HG03025 (cell line): ENCODE measurements around the gene ZSCAN30.

ENCODE experiments used
- ATAC-seq: cut with Tn5 transposase; IDR thresholded peaks from one replicate; pipeline ENCODE4 v1.9.1; 2021; ENCODE audit warnings: mild to moderate bottlenecking, moderate library complexity; ENCODE audit not compliant: unreplicated experiment, low FRiP score

Gene ZSCAN30

GRCh38 chr18:35283923-35284794, 5.9 kb downstream of the ZSCAN30 start:
- no peak for ATAC-seq

- ATAC-seq, result no peak
Observed at GRCh38 chr18:35282353-35282752, 7.7 kb downstream of the ZSCAN30 start.

- ATAC-seq, result no peak
Observed at GRCh38 chr18:35278969-35279368, 11.1 kb downstream of the ZSCAN30 start.

- ATAC-seq, result no peak
Observed at GRCh38 chr18:35278085-35278484, 11.9 kb downstream of the ZSCAN30 start.

GRCh38 chr18:35277633-35278032, 12.4 kb downstream of the ZSCAN30 start:
- ATAC-seq, result no peak

- no peak for ATAC-seq
Observed at GRCh38 chr18:35276267-35276666, 13.8 kb downstream of the ZSCAN30 start.

GRCh38 chr18:35271656-35272055, 18.4 kb downstream of the ZSCAN30 start:
- no peak for ATAC-seq

GRCh38 chr18:35268821-35269220, 21.2 kb downstream of the ZSCAN30 start:
- ATAC-seq, result no peak

GRCh38 chr18:35267809-35268208, 22.2 kb downstream of the ZSCAN30 start:
- no peak for ATAC-seq

GRCh38 chr18:35267161-35267651, 22.8 kb downstream of the ZSCAN30 start:
- no peak for ATAC-seq

GRCh38 chr18:35264409-35264808, 25.6 kb downstream of the ZSCAN30 start:
- no peak for ATAC-seq

- ATAC-seq, result no peak
Observed at GRCh38 chr18:35256947-35257346, 33.1 kb downstream of the ZSCAN30 start.

GRCh38 chr18:35253655-35254287, 36.3 kb downstream of the ZSCAN30 start:
- ATAC-seq, result no peak

- no peak for ATAC-seq
Observed at GRCh38 chr18:35252466-35252865, 37.6 kb downstream of the ZSCAN30 start.

- ATAC-seq, result no peak
Observed at GRCh38 chr18:35248429-35248828, 41.6 kb downstream of the ZSCAN30 start.

- ATAC-seq, result no peak
Observed at GRCh38 chr18:35247412-35248249, 42.4 kb downstream of the ZSCAN30 start.

- ATAC-seq, result no peak
Observed at GRCh38 chr18:35246831-35247230, 43.2 kb downstream of the ZSCAN30 start.

GRCh38 chr18:35245719-35246317, 44.2 kb downstream of the ZSCAN30 start:
- ATAC-seq, result no peak

GRCh38 chr18:35244671-35245070, 45.4 kb downstream of the ZSCAN30 start:
- no peak for ATAC-seq

GRCh38 chr18:35242426-35242825, 47.6 kb downstream of the ZSCAN30 start:
- ATAC-seq, result no peak

GRCh38 chr18:35241448-35241804, 48.6 kb downstream of the ZSCAN30 start:
- no peak for ATAC-seq
